GM20000 (cell line): ENCODE measurements around the gene CAMK2G.

Source experiments
- DNase-seq: peaks from one replicate; pipeline ENCODE4 v3.0.0; 2012; ENCODE audit warnings: low spot score
- CTCF ChIP-seq: IDR thresholded peaks from 2 replicates; pipeline ENCODE4 v1.5.1; 2012; ENCODE audit warnings: mild to moderate bottlenecking, control low read depth; ENCODE audit errors: extremely low read depth, missing control alignments

CAMK2G gene

GRCh38 chr10:73872190-73872710 lies 2.1 kb downstream of the CAMK2G start:
- DNase-seq = no peak
- no peak for TF ChIP-seq CTCF

- DNase-seq = no peak
- TF ChIP-seq CTCF = no peak
Observed at GRCh38 chr10:73871295-73872189, 2.8 kb downstream of the CAMK2G start.

- DNase-seq = no peak
- TF ChIP-seq CTCF = no peak
Observed at GRCh38 chr10:73868655-73869195, 5.6 kb downstream of the CAMK2G start.

- TF ChIP-seq CTCF = no peak
Observed at GRCh38 chr10:73867871-73868631, 6.3 kb downstream of the CAMK2G start.

GRCh38 chr10:73867126-73867807 lies 7.1 kb downstream of the CAMK2G start:
- TF ChIP-seq CTCF = no peak
- DNase-seq = no peak

More at GRCh38 chr10:73867871-73868631, 6.3 kb downstream of the CAMK2G start:
- DNase-seq = no peak

GRCh38 chr10:73866621-73867020 lies 7.7 kb downstream of the CAMK2G start:
- TF ChIP-seq CTCF = no peak
- no peak for DNase-seq
